Endothelial cell of umbilical vein (primary cell): ENCODE results near the gene SLC28A2. TPM values are rescaled to one million over a fixed set of nuclear protein-coding genes. Genes with fewer than 3 reads are reported as not detected.
"Not testable (repeated sequence)": the region's sequence is repeated elsewhere in the genome, so short reads cannot be mapped to it uniquely, and the experiment has no call there.

Source experiments
- BruUV-seq: library from RNA; stranded (reverse); fragments of 400-500 nt; replicated peaks from 2 replicates; lab custom pipeline; 2021; lab: Mats Ljungman, UMichigan
- CTCF ChIA-PET: fragments of 300-600, 350-600 bp; sonication (Branson Sonifier 250); formaldehyde crosslinking; loops from one replicate; lab custom pipeline; 2021; ENCODE audit warnings: antibody characterized with exemption, inconsistent platforms; lab: Charles Lee
- POLR2A ChIA-PET: fragments of 300-600, 350-600 bp; sonication (Branson Sonifier 250); formaldehyde crosslinking; loops from one replicate; lab custom pipeline; 2021; ENCODE audit warnings: antibody characterized with exemption, inconsistent platforms; lab: Charles Lee
- DNase-seq: peaks from one replicate; pipeline ENCODE4 v3.0.0-alpha.2; 2011; ENCODE audit warnings: low read depth, low spot score
- FAIRE-seq: peaks from 2 replicates; lab custom pipeline; 2011; peaks lifted over from hg19 to GRCh38; lab: Jason Lieb, UNC
- H2AFZ ChIP-seq: 2 replicates; pipeline ENCODE4 v1.6.0; 2012; ENCODE audit warnings: low read depth, low read length, control low read depth, inconsistent platforms
- H3K27ac ChIP-seq: 2 replicates; pipeline ENCODE4 v1.5.1; 2011; ENCODE audit warnings: low read depth, mild to moderate bottlenecking, control low read depth, low read length, moderate library complexity; ENCODE audit not compliant: insufficient read depth
- H3K27me3 ChIP-seq, 2 experiments: 2 replicates each; pipeline versions ENCODE4 v1.6.0 to v1.6.1; 2011; ENCODE audit warnings: low read length in 2 of 2, mixed read lengths in 1 of 2; ENCODE audit not compliant: control insufficient read depth in 2 of 2, insufficient read depth in 2 of 2
- H3K36me3 ChIP-seq, 2 experiments: 2 replicates in 1 of 2; 3 replicates in 1 of 2; pipeline ENCODE4 v1.5.1; 2011; ENCODE audit warnings: low read length in 2 of 2, mild to moderate bottlenecking in 1 of 2, moderate library complexity in 1 of 2; ENCODE audit not compliant: control insufficient read depth in 2 of 2, insufficient read depth in 2 of 2; ENCODE audit errors: extremely low read depth in 1 of 2
- H3K4me1 ChIP-seq: 3 replicates; pipeline ENCODE4 v1.5.1; 2011; ENCODE audit warnings: mild to moderate bottlenecking, low read length; ENCODE audit not compliant: control insufficient read depth, insufficient read depth; ENCODE audit errors: extremely low read depth
- H3K4me2 ChIP-seq: 2 replicates; pipeline ENCODE4 v1.6.1; 2011; ENCODE audit warnings: low read length, control low read depth, mixed read lengths; ENCODE audit not compliant: insufficient read depth
- H3K4me3 ChIP-seq, 3 experiments: fragments of 200-600 bp in 1 of 3; sonication (generic), shearing (Covaris generic) in 1 of 3; replicated peaks in 1 of 3; 2 replicates each; pipeline ENCODE4 v1.5.1; 2011 to 2016; ENCODE audit warnings: control low read depth in 3 of 3, low read length in 3 of 3, mild to moderate bottlenecking in 2 of 3, inconsistent platforms in 1 of 3, low read depth in 1 of 3, moderate library complexity in 1 of 3; ENCODE audit not compliant: insufficient read depth in 1 of 3
- H3K79me2 ChIP-seq: 2 replicates; pipeline ENCODE4 v1.6.0; 2012; ENCODE audit warnings: low read length, inconsistent platforms; ENCODE audit not compliant: control insufficient read depth, insufficient read depth
- H3K9ac ChIP-seq: replicated peaks from 2 replicates; pipeline ENCODE3; 2011; ENCODE audit warnings: low read length, control low read depth; ENCODE audit not compliant: insufficient read depth; ENCODE audit errors: extremely low read depth
- H3K9me1 ChIP-seq: replicated peaks from 3 replicates; pipeline ENCODE4 v1.6.0; 2011; ENCODE audit warnings: mild to moderate bottlenecking, low read length; ENCODE audit not compliant: control insufficient read depth, insufficient read depth; ENCODE audit errors: extremely low read depth
- H3K9me3 ChIP-seq: replicated peaks from 2 replicates; pipeline ENCODE4 v1.5.1; 2012; ENCODE audit warnings: low read length, inconsistent platforms; ENCODE audit not compliant: control insufficient read depth, insufficient read depth
- H4K20me1 ChIP-seq: replicated peaks from 2 replicates; pipeline ENCODE3; 2011; ENCODE audit warnings: mild to moderate bottlenecking, low read length; ENCODE audit not compliant: control insufficient read depth, insufficient read depth; ENCODE audit errors: extremely low read depth
- CTCF ChIP-seq, 2 donors: IDR thresholded peaks; 1 replicate in 1 of 2; 2 replicates in 1 of 2; pipeline ENCODE4 v1.5.1; 2011; ENCODE audit warnings: low read length in 2 of 2, mild to moderate bottlenecking in 2 of 2, moderate library complexity in 2 of 2, control low read depth in 1 of 2, inconsistent platforms in 1 of 2, low read depth in 1 of 2; ENCODE audit not compliant: insufficient read depth in 1 of 2; ENCODE audit errors: extremely low read depth in 1 of 2
- EZH2 ChIP-seq: IDR thresholded peaks from 2 replicates; pipeline ENCODE4 v1.6.1; 2012; ENCODE audit warnings: borderline replicate concordance, low read depth, mild to moderate bottlenecking, moderate library complexity, low read length, inconsistent platforms; ENCODE audit not compliant: severe bottlenecking
- FOS ChIP-seq: IDR thresholded peaks from 2 replicates; pipeline ENCODE4 v1.6.1; 2011; ENCODE audit warnings: mild to moderate bottlenecking, low read length, moderate library complexity, borderline replicate concordance; ENCODE audit not compliant: insufficient read depth
- GATA2 ChIP-seq: IDR thresholded peaks from 2 replicates; pipeline ENCODE4 v1.7.0; 2011; ENCODE audit warnings: low read depth, mild to moderate bottlenecking, moderate library complexity, mixed read lengths, low read length; ENCODE audit not compliant: insufficient read length, insufficient read depth
- JUN ChIP-seq: IDR thresholded peaks from 2 replicates; pipeline ENCODE4 v1.6.1; 2011; ENCODE audit warnings: borderline replicate concordance, low read depth; ENCODE audit not compliant: insufficient read length, insufficient read depth
- MAX ChIP-seq: IDR thresholded peaks from 2 replicates; pipeline ENCODE4 v1.6.1; 2011; ENCODE audit not compliant: insufficient read depth, insufficient read length
- MYC ChIP-seq: IDR thresholded peaks from one replicate; pipeline ENCODE4 v1.6.1; 2011; ENCODE audit warnings: mild to moderate bottlenecking, low read depth, low read length
- POLR2AphosphoS5 ChIP-seq: IDR thresholded peaks from 2 replicates; pipeline ENCODE4 v1.6.1; 2012; ENCODE audit warnings: low read depth, mild to moderate bottlenecking, control low read depth, low read length, moderate library complexity; ENCODE audit not compliant: insufficient read depth
- dilution Hi-C: fragments of 300-500 bp; cut with MboI; formaldehyde crosslinking; loops from one replicate; pipeline ENCODE4 v1.15.0; 2019; ENCODE audit warnings: low sequenced_read_pairs; ENCODE audit not compliant: extremely low pct_ligation_motif_present
- intact Hi-C: fragments of 100-400 bp; cut with micrococcal nuclease; formaldehyde crosslinking; loops from one replicate; pipeline ENCODE4 v1.10.0; 2022
- polyA plus RNA-seq, 4 experiments: library from polyadenylated mRNA; depleted of rRNA in 3 of 4; stranded (reverse) in 3 of 4; unstranded in 1 of 4; fragments of >200 nt; gene quantifications; 2 replicates each; pipeline versions ENCODE4 v1.2.1 to v1.2.3, GENCODE V29; 2011 to 2012; ENCODE audit warnings: missing spikeins in 1 of 4
- total RNA-seq: library from RNA; stranded (reverse); gene quantifications from 2 replicates; pipeline ENCODE4 v1.2.3, GENCODE V29; 2021

Gene SLC28A2
- total and polyA plus RNA-seq, 2 donors (not counting 3 experiments of a cell fraction or from before 2014, with no cell fraction given): not detected

- CTCF ChIA-PET, H3K79me2 ChIP-seq, H4K20me1 ChIP-seq, DNase-seq, H2AFZ ChIP-seq, H3K27me3 ChIP-seq, H3K4me3 ChIP-seq, intact Hi-C loops, H3K9me3 ChIP-seq, H3K4me1 ChIP-seq, BruUV-seq, H3K27ac ChIP-seq, H3K4me2 ChIP-seq, dilution Hi-C loops, H3K9ac ChIP-seq, H3K36me3 ChIP-seq, H3K9me1 ChIP-seq, FAIRE-seq: not testable (repeated sequence)
- POLR2A ChIA-PET: interaction anchor here (0.7 kb wide), 1 partner anchor 18 kb away, joined by 3 read pairs; no protein-coding TSS in a partner anchor
Measured at GRCh38 chr15:45298964-45299378, 46.9 kb downstream of the SLC28A2 start.

- H3K4me1 ChIP-seq: no peaks in the 10 kb centered on the region
- TF ChIP-seq FOS (no peak), GATA2 (no peak), CTCF (IDR thresholded peaks at IDR 0.05; ENCODE audit: extremely low read depth in 1 of 2, insufficient read depth in 1 of 2, low read depth in 1 of 2, low read length in 2 of 2) (no peak), EZH2 (no peak), MYC (no peak), JUN (no peak), POLR2AphosphoS5 (no peak), MAX (no peak)
- no peaks in the 10 kb centered on the region for H4K20me1 ChIP-seq
- H3K79me2 ChIP-seq: no peaks in the 10 kb centered on the region
- FAIRE-seq: no peak
- no peak overlapping the region for H3K4me2 ChIP-seq
- H3K9me1 ChIP-seq: no peaks in the 10 kb centered on the region
- intact Hi-C loops: loop anchor here (5.0 kb wide), 1 partner anchor 308 kb away; no protein-coding TSS in a partner anchor
- CTCF ChIA-PET: no interaction called here
- H2AFZ ChIP-seq: no peak overlapping the region
- dilution Hi-C loops: no loop called here
- no peak overlapping the region for H3K4me3 ChIP-seq
- no peaks in the 10 kb centered on the region for H3K9me3 ChIP-seq
- H3K36me3 ChIP-seq: no peaks in the 10 kb centered on the region
- POLR2A ChIA-PET: no interaction called here
- peaks cover 2 to 5% of the 10 kb centered on the region in 2 experiments for H3K27me3 ChIP-seq
- H3K9ac ChIP-seq: no peak overlapping the region
- H3K27ac ChIP-seq: no peak overlapping the region
- no TSS peak for BruUV-seq
- no peak for DNase-seq
Measured at GRCh38 chr15:45304711-45305110, 52.7 kb downstream of the SLC28A2 start.
